Measurements from ENCODE around the gene HSPA1L.
"Not testable (repeated sequence)": the region's sequence is repeated elsewhere in the genome, so short reads cannot be mapped to it uniquely, and the experiment has no call there.

Gene HSPA1L

DNA sequence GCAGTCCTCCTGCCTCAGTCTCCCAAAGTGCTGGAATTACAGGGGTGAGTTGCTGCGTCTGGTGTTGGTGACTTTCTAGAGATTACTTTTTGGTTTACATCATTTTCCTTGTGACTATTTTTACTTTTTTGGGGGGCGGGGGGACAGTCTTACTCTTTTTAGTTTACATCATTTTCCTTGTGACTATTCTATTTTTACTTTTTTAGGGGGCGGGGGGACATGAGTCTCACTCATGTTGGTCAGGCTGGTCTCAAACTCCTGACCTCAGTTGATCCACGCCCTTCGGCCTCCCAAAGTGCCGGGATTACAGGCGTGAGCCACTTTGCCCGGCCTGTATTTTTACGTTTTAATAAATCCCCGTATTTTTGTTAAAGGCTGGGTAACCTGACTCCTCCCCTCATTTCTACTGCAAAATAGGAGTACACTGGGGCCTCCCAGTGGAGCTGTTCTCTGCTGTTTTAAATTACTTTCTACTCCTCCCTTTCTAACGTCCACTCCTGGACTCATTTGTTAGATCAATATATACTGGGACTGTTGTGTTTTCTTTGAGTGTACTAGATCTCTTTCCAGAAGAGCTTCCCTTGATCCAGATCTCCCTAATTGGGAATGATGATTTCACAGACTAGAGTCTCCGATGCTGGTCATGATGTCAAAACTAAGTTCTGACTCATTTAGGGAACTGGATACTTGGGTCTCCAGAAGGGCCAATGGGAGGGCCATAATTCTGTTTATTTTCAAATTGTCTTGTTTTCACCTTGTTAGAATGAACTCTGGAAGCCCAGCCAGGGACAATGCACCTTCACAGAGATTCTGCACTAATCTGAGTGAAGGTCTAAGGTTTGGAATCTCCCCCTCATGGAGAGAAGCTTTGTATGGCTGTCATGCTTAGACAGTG, 21.6 kb upstream of the HSPA1L start:
- DNase-seq, result peak; percentile 52

DNA sequence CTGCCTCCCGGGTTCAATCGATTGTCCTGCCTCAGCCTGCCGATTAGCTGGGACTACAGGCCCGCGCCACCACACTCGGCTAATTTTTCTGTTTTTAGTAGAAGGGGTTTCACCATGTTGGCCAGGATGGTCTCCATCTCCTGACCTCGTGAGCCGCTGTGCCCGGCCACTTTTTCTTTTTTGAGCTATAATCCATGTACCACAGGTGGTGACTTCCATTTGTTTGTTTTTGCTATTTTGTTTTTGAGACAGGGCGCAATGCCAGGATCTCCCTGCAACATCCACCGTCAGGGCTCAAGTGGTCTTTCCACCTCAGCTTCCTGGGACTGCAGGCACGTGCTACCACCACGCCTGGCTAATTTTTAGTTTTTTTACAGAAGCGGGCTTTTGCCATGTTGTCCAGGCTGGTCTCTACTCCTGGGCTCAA, 21.0 kb upstream of the HSPA1L start:
- DNase-seq, result no peak

DNA sequence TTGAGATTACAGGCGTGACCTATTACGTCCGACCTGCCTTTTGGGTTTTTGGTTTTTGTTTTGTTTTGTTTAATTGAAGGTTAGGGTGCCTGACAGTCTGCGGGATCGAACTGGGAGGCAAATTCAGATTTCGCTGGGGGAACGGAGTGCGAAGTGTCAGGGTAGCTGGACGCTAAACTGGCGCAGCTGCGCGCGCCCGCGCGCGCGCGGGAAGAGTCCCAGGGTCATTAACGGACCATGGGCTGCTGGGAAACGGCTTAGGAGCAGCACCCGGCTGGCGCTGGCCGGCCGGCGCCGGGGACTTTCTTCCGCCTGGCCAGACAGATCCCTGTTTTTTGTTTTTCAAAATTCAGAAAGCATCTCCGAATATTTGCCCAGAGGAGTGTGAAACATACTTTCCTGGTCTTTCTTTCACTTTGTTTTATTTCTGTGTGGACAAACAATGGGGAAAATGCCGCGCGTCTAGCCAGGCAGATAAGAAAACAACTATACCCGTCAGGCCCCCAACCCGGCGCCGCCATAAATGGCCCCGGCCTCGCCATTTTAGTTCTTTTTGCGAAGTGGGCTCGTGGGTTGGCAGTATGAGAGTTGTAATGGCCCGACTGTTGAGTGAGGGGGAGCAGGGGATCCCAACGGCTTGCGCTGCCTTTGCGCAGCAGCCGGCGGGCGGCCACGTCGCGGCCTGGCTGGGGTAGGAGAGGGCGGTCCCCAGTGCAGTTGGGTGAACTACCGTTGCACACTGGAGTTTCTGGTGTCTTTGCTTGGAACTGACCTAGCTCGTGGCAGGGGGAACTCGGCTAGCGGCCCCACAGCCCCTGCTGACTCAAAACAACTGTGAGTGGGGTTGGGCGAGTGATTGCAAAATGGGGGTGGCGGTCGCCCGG, 19.5 kb upstream of the HSPA1L start:
- DNase-seq, result peak; percentile 94

DNA sequence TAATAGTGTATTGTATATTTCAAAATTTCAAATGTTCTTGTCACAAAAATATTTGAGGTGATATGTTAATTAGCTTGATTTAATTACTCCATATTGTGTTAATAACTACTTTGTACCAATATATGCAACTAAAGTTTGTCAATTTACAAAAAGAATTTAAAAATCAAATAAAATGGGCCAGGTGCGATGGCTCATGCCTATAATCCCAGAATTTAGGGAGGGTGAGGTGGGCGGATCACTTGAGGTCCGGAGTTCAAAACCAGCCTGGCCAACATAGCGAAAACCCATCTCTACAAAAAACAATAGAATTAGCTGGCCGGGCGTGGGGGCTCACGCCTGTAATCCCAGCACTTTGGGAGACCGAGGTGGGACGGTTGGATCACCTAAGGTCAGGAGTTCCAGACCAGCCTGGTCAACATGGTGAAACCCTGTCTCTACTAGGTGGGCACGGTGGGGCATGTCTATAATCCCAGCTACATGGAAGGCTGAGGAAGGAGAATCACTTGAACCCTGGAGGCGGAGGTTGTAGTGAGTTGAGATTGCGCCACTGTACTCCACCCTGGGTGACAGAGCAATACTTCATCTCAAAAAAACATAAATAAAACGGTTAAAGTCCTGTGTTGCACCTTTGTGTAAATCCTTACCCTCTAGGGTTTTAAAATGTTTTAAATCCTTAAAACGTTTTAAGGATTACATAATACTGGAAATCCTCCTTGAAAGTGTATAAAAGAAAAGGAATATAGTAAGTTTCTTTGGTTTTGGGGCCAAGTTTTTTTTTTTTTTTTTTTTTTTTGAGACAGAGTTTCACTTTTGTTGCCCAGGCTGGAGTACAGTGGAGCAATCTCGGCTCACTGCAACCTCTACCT, 16.5 kb upstream of the HSPA1L start:
- peak; percentile 39 for DNase-seq

DNA sequence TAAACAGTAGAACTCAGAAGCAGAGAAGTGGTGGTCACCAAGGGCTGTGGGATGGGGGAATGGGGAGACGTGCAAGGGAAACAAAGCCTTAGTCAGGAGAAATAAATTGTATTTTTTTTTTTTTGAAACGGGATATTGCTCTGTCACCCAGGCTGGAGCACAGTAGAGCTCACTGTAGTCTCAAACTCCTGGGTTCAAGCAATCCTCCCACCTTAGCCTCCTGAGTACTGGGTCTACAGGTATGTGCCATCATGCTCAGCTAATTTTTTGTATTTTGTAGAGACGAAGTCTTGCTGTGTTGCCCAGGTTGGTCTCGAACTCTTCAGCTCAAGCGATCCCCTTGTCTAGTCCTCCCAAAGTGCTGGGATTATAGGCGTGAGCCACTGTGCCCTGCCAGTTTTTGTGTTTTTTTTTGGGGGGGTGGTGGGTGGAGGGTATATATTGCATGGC, 15.8 kb upstream of the HSPA1L start:
- no peak for DNase-seq

DNA sequence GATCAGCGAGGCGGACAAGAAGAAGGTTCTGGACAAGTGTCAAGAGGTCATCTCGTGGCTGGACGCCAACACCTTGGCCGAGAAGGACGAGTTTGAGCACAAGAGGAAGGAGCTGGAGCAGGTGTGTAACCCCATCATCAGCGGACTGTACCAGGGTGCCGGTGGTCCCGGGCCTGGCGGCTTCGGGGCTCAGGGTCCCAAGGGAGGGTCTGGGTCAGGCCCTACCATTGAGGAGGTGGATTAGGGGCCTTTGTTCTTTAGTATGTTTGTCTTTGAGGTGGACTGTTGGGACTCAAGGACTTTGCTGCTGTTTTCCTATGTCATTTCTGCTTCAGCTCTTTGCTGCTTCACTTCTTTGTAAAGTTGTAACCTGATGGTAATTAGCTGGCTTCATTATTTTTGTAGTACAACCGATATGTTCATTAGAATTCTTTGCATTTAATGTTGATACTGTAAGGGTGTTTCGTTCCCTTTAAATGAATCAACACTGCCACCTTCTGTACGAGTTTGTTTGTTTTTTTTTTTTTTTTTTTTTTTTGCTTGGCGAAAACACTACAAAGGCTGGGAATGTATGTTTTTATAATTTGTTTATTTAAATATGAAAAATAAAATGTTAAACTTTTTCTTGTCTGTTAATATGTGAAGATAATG, 14.7 kb upstream of the HSPA1L start:
- DNase-seq, result peak; percentile 88

DNA sequence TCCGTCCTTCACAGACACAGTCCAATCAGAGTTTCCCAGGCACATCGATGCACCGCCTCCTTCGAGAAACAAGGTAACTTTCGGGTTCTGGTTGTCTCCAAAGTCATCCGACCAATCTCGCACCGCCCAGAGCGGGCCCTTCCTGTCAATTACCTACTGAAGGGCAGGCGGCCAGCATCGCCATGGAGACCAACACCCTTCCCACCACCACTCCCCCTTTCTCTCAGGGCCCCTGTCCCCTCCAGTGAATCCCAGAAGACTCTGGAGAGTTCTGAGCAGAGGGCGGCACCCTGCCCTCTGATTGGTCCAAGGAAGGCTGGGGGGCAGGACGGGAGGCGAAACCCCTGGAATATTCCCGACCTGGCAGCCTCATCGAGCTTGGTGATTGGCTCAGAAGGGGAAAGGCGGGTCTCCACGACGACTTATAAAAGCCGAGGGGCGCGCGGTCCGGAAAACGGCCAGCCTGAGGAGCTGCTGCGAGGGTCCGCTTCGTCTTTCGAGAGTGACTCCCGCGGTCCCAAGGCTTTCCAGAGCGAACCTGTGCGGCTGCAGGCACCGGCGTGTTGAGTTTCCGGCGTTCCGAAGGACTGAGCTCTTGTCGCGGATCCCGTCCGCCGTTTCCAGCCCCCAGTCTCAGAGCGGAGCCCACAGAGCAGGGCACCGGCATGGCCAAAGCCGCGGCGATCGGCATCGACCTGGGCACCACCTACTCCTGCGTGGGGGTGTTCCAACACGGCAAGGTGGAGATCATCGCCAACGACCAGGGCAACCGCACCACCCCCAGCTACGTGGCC, 12.4 kb upstream of the HSPA1L start, which contains the start of gene HSPA1B:
TSS of gene HSPA1B (plus strand) at position 453 of the 794 bp plus-strand sequence. CDS start at position 666, 213 bp downstream.
- peak; percentile 100 for DNase-seq

DNA sequence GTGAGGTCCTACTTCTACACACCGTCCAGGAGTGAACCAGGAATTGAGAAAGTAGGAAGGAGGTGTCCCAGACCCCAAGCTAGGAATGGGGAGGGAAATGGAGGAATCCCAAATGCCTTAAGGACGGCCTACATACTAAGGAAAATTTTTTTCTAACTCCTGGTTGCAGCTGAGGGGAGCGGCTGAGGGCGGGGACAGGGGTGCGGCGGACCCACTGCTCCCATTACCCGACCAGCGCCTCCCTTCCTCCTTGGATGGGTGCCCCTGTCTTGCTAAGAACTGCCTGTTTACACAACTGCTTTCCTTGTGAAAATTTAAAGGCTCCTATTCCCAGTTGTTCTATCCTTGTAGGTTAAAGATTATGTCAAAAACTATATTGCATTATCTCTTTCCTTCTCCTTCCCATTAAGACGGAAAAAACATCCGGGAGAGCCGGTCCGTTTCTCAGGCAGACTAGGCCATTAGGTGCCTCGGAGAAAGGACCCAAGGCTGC, 11.8 kb upstream of the HSPA1L start:
- peak; percentile 89 for DNase-seq

DNA sequence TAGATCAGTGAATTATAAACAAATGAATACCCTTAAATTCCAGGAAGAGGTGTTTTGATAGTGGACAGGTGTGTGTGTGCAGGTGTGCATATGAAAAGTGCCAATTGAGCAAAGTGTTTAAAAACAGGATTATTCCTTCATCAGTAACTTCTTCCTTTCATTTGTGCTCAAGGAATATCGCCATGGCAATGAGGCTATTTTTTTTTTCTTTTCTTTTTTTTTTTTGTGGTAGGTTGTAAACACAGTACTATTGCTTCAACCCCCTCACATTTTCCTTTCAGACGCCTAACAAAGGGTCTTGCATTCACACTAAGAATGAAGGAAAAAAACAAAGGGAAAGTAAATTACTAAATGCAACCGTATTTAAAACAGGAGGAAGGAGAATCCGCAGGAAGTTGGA, 10.5 kb upstream of the HSPA1L start:
- no peak for DNase-seq

DNA sequence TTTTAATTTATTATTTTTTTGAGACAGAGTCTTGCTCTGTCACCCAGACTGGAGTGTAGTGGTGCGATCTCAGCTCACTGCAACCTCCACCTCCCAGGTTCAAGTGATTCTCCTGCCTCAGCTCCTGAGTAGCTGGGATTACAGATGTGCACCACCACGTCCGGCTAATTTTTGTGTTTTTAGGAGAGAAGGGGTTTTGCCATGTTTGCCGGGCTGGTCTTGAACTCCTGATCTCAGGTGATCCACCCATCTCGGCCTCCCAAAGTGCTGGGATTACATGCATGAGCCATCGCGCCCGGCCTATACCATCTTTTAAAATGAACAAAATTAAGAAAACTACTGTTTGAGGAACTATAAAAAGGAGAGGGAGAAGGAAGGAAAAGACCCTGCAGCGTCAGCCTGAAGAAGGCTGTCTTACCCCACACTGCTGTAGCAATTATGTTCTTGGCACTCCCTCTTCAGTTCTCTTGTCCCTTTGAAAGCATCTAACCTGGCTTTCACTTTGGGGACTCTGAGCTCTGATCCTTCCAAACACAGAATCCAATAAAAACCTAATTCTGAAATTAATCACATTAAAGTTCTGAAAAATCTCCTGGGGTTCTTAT, 8.6 kb upstream of the HSPA1L start:
- peak; percentile 48 for DNase-seq

DNA sequence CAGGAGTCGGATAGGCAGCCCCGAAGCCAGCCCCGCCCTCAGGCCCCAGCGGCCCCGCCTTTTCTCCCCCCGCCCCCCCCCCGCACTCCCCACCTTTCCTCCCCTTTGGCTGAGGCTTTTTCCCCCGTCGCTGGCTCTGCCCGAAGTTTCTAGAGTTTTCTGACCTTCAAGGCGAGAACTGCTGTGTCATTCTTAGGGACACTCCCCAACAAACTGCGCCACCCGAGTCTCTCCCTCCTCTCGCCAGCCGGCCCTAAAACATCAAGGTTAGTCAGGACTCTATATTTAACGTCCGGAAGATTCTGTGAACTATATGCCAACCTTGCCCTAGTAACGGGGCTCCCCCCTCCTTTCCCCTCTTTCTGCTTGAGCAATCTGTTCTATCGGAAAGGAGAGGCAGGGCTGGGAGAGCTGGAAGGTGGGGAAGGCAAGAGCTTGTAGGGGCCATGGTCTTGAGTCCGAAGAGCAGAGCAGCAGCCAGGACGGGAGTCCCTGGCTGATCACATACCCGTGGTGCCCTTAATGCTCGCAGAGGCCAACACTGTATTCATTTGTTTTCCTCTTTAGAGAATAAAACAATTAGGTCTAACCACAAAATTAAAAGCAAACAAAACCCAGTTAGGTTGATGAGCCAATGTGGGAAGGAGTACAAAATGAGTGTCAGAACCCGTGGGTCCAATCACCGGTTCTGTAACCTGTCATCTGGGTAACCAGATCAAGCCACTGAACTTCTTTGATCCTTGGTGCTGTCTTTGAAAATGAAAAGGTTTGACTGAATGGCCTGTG, 7.1 kb upstream of the HSPA1L start:
- peak; percentile 95 for DNase-seq

DNA sequence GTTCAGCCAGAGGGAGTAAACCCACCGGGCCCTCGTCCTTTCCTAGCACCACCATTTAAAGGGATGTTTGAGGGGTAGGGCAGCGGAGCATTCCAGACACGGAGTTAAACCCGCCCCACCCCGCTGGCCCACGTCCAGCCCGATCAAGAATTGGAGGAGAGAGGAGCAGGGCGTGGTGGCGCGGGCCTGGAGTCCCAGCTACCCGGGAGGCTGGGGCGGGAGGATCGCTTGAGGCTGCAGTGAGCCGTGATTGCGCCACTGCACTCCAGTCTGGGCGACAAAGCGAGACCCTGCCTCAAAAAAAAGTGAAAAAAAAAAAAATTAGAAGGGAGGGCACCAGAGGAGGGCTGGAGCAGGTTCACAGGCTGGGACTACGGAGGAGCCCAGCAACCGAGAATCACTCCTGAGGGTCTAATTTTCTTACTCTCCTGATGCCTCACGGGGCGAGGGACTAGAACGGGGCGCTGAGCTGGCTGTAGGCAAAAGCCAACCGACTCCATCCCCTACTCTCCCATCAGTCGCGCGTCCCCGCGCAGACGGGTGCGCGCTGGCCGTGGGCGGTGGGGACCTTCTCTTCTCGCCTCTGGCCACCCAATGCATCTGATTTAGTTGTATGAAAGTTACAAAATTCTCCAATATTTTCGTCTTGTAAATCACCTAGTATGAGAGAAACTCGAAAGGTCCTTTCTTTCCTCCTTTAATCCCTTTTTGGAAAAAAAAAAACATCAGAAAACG, 6.4 kb upstream of the HSPA1L start:
- peak; percentile 71 for DNase-seq

DNA sequence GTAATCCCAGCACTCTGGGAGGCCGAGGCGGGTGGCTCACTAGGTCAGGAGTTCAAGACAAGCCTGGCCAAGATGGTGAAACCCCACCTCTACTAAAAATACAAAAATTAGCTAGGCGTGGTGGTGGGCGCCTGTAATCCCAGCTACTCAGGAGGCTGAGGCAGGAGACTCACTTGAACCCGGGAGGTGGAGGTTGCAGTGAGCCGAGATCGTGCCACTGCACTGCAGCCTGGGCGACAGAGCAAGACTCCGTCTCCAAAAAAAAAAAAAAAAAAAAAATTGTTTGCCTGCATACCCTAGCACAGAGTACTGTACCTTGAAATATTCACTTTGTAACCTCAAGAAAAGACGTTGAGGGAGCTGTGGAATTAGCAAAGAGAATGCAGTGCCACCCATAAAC, 5.3 kb upstream of the HSPA1L start:
- not testable (repeated sequence) for DNase-seq

DNA sequence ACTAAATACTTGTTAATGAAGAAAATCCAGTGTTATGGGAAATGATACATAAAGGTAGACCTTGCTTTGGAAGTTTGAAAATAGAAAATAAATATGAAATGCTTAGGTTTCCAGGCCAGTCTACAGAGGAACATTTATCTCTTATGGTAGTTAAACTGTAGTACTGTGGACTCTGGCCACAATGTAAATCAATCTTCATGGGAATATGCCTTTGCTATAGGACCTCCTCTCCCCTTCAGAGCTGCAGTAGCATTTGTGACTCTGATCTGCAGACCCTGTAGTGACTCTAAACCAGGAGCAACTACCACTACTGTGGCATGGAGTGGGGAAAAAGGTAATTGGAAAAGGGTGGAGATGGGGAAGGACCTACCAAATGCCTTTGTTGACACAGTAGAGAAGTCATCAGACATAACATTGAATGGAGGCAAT, 4.8 kb upstream of the HSPA1L start:
- DNase-seq, result no peak

DNA sequence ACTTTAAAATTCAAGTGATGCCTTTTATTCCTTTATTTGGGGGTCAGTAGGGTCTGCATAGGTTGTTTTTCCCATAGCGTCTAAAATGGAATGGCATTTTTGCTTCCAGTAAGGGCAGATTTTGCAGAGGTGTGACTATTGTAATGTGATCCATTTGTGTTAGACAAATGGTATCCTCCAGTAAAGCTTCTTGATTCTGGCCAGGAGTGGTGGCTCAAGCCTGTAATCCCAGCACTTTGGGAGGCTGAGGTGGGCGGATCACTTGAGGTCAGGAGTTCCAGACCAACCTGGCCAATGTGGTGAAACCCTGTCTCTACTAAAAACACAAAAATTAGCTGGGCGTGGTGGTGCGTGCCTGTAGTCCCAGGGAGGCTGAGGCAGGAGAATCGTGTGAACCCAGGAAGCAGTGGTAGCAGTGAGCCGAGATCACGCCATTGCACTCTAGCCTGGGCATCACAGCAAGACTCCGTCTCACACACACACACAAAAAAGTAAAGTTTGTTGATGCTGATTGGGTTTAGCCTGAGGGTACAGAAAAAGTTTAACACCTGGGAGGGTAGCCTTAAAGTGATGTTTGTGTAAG, 2.9 kb upstream of the HSPA1L start:
- not testable (repeated sequence) for DNase-seq

DNA sequence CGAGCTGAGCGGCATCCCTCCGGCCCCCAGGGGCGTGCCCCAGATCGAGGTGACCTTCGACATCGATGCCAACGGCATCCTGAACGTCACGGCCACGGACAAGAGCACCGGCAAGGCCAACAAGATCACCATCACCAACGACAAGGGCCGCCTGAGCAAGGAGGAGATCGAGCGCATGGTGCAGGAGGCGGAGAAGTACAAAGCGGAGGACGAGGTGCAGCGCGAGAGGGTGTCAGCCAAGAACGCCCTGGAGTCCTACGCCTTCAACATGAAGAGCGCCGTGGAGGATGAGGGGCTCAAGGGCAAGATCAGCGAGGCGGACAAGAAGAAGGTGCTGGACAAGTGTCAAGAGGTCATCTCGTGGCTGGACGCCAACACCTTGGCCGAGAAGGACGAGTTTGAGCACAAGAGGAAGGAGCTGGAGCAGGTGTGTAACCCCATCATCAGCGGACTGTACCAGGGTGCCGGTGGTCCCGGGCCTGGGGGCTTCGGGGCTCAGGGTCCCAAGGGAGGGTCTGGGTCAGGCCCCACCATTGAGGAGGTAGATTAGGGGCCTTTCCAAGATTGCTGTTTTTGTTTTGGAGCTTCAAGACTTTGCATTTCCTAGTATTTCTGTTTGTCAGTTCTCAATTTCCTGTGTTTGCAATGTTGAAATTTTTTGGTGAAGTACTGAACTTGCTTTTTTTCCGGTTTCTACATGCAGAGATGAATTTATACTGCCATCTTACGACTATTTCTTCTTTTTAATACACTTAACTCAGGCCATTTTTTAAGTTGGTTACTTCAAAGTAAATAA, 2.2 kb upstream of the HSPA1L start:
- peak; percentile 72 for DNase-seq

DNA sequence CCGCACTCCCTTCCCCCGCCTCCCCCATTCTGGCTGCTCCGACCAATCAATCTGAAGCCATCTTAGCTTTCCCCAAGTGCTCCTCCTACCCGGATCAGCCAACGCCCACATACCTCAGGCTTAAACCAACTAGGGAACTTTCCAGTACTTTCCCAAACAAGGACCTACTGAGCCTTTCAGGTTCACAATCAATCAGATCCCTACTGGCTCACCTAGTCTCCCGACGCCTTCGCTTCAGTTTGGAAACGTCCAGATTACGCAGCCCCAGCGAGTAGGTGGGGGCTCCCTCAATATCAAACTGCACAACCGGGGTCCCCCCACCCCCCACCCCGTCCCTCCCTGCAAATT, 432 bp downstream of the HSPA1L start:
- DNase-seq, result peak; percentile 95

DNA sequence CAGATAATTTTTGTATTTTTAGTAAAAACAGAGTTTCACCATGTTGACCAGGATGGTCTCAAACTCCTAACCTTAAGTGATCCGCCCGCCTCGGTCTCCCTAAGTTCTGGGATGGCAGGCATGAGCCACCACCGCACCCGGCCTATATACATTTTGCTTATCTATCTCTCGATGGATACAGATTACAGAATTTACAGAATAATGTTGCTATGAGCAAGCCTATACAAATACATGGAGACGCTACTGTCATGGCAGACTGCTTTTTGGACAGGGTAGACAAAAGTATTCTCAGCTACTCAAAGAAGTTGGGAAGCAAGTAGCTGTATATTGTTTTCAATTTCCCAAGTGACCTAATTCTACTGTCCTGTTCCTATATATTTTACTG, 1.6 kb downstream of the HSPA1L start:
- DNase-seq, result no peak
